IPS-20b (cell line): Measurements from ENCODE around the gene STARD13.
A peak's percentile ranks its signal among the peaks of the same experiment; 100 is the strongest.

Source experiments
- H3K27ac ChIP-seq: one replicate; pipeline ENCODE4 v1.5.1; 2013; ENCODE audit warnings: low read length
- H3K27me3 ChIP-seq: 2 replicates; pipeline ENCODE4 v1.6.1; 2013; ENCODE audit warnings: mild to moderate bottlenecking, low read length, inconsistent platforms; ENCODE audit not compliant: insufficient read depth
- H3K36me3 ChIP-seq: 2 replicates; pipeline ENCODE4 v1.6.1; 2013; ENCODE audit warnings: low read depth, mild to moderate bottlenecking, inconsistent platforms, low read length, moderate library complexity; ENCODE audit not compliant: insufficient read depth
- H3K4me1 ChIP-seq: 2 replicates; pipeline ENCODE4 v1.6.1; 2013; ENCODE audit warnings: mild to moderate bottlenecking, control low read depth, inconsistent platforms, low read length, moderate library complexity; ENCODE audit not compliant: insufficient read depth
- H3K4me3 ChIP-seq: 2 replicates; pipeline ENCODE4 v1.5.1; 2013; ENCODE audit warnings: mild to moderate bottlenecking, low read length, inconsistent platforms
- H3K9ac ChIP-seq: 2 replicates; pipeline ENCODE4 v1.6.1; 2013; ENCODE audit warnings: low read depth, mild to moderate bottlenecking, inconsistent platforms, low read length, moderate library complexity
- H3K9me3 ChIP-seq: 2 replicates; pipeline ENCODE4 v1.6.1; 2013; ENCODE audit warnings: mild to moderate bottlenecking, low read depth, low read length, inconsistent platforms; ENCODE audit not compliant: insufficient read depth

The STARD13 gene

GRCh38 chr13:33303855-33304597 lies 18.5 kb upstream of the STARD13 start:
- Histone ChIP-seq H3K27me3 (no peaks in the 10 kb centered on the region), H3K36me3 (no peaks in the 10 kb centered on the region), H3K4me1 (peaks cover 2% of the 10 kb centered on the region)

GRCh38 chr13:33299626-33300025 lies 14.1 kb upstream of the STARD13 start:
- Histone ChIP-seq H3K9ac (no peak overlapping the region), H3K27ac (no peak overlapping the region), H3K36me3 (no peaks in the 10 kb centered on the region), H3K27me3 (no peaks in the 10 kb centered on the region), H3K4me1 (peaks cover 4% of the 10 kb centered on the region), H3K4me3 (no peak overlapping the region), H3K9me3 (no peaks in the 10 kb centered on the region)

More at GRCh38 chr13:33303855-33304597, 18.5 kb upstream of the STARD13 start:
- Histone ChIP-seq H3K27ac (no peak overlapping the region), H3K4me3 (no peak overlapping the region), H3K9me3 (no peaks in the 10 kb centered on the region), H3K9ac (no peak overlapping the region)

GRCh38 chr13:33296793-33297425 lies 11.4 kb upstream of the STARD13 start:
- H3K36me3 ChIP-seq = no peaks in the 10 kb centered on the region

GRCh38 chr13:33292712-33293111 lies 7.2 kb upstream of the STARD13 start:
- Histone ChIP-seq H3K9ac (no peak overlapping the region), H3K9me3 (no peaks in the 10 kb centered on the region), H3K27me3 (no peaks in the 10 kb centered on the region), H3K4me3 (no peak overlapping the region), H3K27ac (no peak overlapping the region), H3K36me3 (no peaks in the 10 kb centered on the region), H3K4me1 (no peaks in the 10 kb centered on the region)

More at GRCh38 chr13:33296793-33297425, 11.4 kb upstream of the STARD13 start:
- Histone ChIP-seq H3K27ac (no peak overlapping the region), H3K4me1 (peaks cover 4% of the 10 kb centered on the region), H3K27me3 (no peaks in the 10 kb centered on the region), H3K4me3 (no peak overlapping the region), H3K9me3 (no peaks in the 10 kb centered on the region), H3K9ac (no peak overlapping the region)

- H3K27ac ChIP-seq = no peak overlapping the region
- H3K4me3 ChIP-seq = no peak overlapping the region
- no peaks in the 10 kb centered on the region for H3K36me3 ChIP-seq
- H3K27me3 ChIP-seq = no peaks in the 10 kb centered on the region
- H3K9me3 ChIP-seq = no peaks in the 10 kb centered on the region
- H3K4me1 ChIP-seq = peaks cover 5% of the 10 kb centered on the region; the same call in 1 of the 2 replicates
- no peak overlapping the region for H3K9ac ChIP-seq
Observed at GRCh38 chr13:33290421-33290965, 4.9 kb upstream of the STARD13 start.

GRCh38 chr13:33289966-33290365 lies 4.4 kb upstream of the STARD13 start:
- Histone ChIP-seq H3K9me3 (no peaks in the 10 kb centered on the region), H3K27me3 (no peaks in the 10 kb centered on the region), H3K36me3 (no peaks in the 10 kb centered on the region), H3K9ac (no peak overlapping the region), H3K27ac (no peak overlapping the region), H3K4me3 (no peak overlapping the region), H3K4me1 (peaks cover 8% of the 10 kb centered on the region; the same call in 1 of the 2 replicates)

- Histone ChIP-seq H3K4me1 (peaks cover 11% of the 10 kb centered on the region; the same call in 1 of the 2 replicates), H3K9me3 (no peaks in the 10 kb centered on the region), H3K4me3 (no peak overlapping the region), H3K27ac (no peak overlapping the region), H3K27me3 (no peaks in the 10 kb centered on the region), H3K36me3 (no peaks in the 10 kb centered on the region), H3K9ac (no peak overlapping the region)
Observed at GRCh38 chr13:33287142-33287882, 1.8 kb upstream of the STARD13 start.

GRCh38 chr13:33286128-33286527 lies 573 bp upstream of the STARD13 start:
- Histone ChIP-seq H3K27ac (no peak overlapping the region), H3K4me1 (peaks cover 11% of the 10 kb centered on the region; the same call in 1 of the 2 replicates), H3K9ac (peak overlapping the region; percentile 44; the same call in 1 of the 2 replicates), H3K4me3 (peak overlapping the region; percentile 68), H3K9me3 (no peaks in the 10 kb centered on the region), H3K27me3 (no peaks in the 10 kb centered on the region), H3K36me3 (no peaks in the 10 kb centered on the region)

GRCh38 chr13:33284916-33285315 lies 639 bp downstream of the STARD13 start:
- H3K4me3 ChIP-seq = peak overlapping the region; percentile 68

GRCh38 chr13:33284031-33284430 lies 1.5 kb downstream of the STARD13 start:
- Histone ChIP-seq H3K27me3 (no peaks in the 10 kb centered on the region), H3K27ac (no peak overlapping the region), H3K4me3 (no peak overlapping the region), H3K9me3 (no peaks in the 10 kb centered on the region), H3K36me3 (no peaks in the 10 kb centered on the region), H3K9ac (no peak overlapping the region), H3K4me1 (peaks cover 11% of the 10 kb centered on the region; the same call in 1 of the 2 replicates)

More at GRCh38 chr13:33284916-33285315, 639 bp downstream of the STARD13 start:
- Histone ChIP-seq H3K27me3 (no peaks in the 10 kb centered on the region), H3K9ac (peak overlapping the region; percentile 44; the same call in 1 of the 2 replicates), H3K9me3 (no peaks in the 10 kb centered on the region), H3K4me1 (peaks cover 11% of the 10 kb centered on the region; the same call in 1 of the 2 replicates), H3K36me3 (no peaks in the 10 kb centered on the region), H3K27ac (peak overlapping the region; percentile 46)

GRCh38 chr13:33283195-33283911 lies 2.2 kb downstream of the STARD13 start:
- Histone ChIP-seq H3K9me3 (no peaks in the 10 kb centered on the region), H3K4me3 (no peak overlapping the region), H3K36me3 (no peaks in the 10 kb centered on the region), H3K9ac (no peak overlapping the region), H3K27me3 (no peaks in the 10 kb centered on the region), H3K4me1 (peaks cover 11% of the 10 kb centered on the region; the same call in 1 of the 2 replicates), H3K27ac (no peak overlapping the region)
